BJ (cell line): ENCODE data around the gene UBE2Q2. TPM values are rescaled to one million over a fixed set of nuclear protein-coding genes. Genes with fewer than 3 reads are reported as not detected.

ENCODE experiments used
- CTCF ChIA-PET: fragments of 350-600 bp; formaldehyde crosslinking; extraction: SDS; loops from one replicate; lab custom pipeline; 2021; ENCODE audit warnings: antibody characterized with exemption, inconsistent platforms; lab: Yijun Ruan, JAX
- POLR2A ChIA-PET: fragments of 300-600 bp; sonication (Branson Sonifier 250); formaldehyde crosslinking; extraction: SDS; loops from one replicate; lab custom pipeline; 2021; ENCODE audit warnings: antibody characterized with exemption; lab: Charles Lee
- DNase-seq: peaks from one replicate; pipeline ENCODE4 v3.0.0-alpha.2; 2011; ENCODE audit warnings: low read depth
- H3K27me3 ChIP-seq: 2 replicates; pipeline ENCODE4 v1.6.0; 2011; ENCODE audit warnings: low read length; ENCODE audit not compliant: control insufficient read depth, insufficient read depth
- H3K36me3 ChIP-seq: 2 replicates; pipeline ENCODE4 v1.5.1; 2011; ENCODE audit warnings: low read length; ENCODE audit not compliant: control insufficient read depth, insufficient read depth
- H3K4me3 ChIP-seq: 2 replicates; pipeline ENCODE4 v1.5.1; 2011; ENCODE audit warnings: low read depth, mild to moderate bottlenecking, control low read depth, low read length
- polyA plus RNA-seq: library from polyadenylated mRNA; depleted of rRNA; stranded (reverse); fragments of >200 nt; gene quantifications from 2 replicates; pipeline ENCODE4 v1.2.3, GENCODE V29; 2011; rRNA removed
- small RNA-seq: library from RNA; depleted of rRNA; stranded (forward); fragments of <200 nt; gene quantifications from one replicate; pipeline ENCODE3, GENCODE V24; 2012; ENCODE audit warnings: low replicate concordance, low read depth; ENCODE audit not compliant: insufficient read length
- TF ChIP-seq, protein P1 (sequence below): IDR thresholded peaks from 2 replicates; pipeline ENCODE4 v1.5.1; 2011; ENCODE audit warnings: low read depth, mild to moderate bottlenecking, control low read depth, inconsistent platforms, low read length, moderate library complexity; ENCODE audit not compliant: insufficient read depth

Gene UBE2Q2
- polyA plus RNA-seq, 1 experiment = 22.6 TPM

DNA sequence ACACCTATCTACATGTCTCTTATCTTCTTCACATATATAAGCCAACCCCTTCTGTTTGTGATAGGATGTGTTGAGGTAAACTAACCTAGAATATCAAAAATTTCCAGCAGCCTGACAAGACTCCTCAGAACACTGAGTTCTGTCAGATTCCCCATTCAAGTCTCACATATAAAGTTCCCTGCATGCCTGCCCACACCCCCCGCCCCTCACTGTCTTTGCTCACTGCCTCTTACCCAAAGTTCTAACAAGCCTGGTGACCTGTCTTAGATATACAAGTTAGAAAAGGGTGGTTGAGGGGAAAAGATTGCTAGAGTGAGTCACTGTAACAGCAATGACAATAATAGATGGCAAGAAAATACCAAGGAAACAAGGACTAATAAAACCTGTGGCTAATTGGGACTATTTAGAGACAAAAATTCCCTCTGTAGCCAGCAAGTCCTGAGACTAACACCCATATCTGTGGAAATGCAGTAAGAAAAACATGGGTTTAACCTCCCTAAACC, 100.5 kb downstream of the UBE2Q2 start:
- DNase-seq = no peak
- TF ChIP-seq, protein P1, sequence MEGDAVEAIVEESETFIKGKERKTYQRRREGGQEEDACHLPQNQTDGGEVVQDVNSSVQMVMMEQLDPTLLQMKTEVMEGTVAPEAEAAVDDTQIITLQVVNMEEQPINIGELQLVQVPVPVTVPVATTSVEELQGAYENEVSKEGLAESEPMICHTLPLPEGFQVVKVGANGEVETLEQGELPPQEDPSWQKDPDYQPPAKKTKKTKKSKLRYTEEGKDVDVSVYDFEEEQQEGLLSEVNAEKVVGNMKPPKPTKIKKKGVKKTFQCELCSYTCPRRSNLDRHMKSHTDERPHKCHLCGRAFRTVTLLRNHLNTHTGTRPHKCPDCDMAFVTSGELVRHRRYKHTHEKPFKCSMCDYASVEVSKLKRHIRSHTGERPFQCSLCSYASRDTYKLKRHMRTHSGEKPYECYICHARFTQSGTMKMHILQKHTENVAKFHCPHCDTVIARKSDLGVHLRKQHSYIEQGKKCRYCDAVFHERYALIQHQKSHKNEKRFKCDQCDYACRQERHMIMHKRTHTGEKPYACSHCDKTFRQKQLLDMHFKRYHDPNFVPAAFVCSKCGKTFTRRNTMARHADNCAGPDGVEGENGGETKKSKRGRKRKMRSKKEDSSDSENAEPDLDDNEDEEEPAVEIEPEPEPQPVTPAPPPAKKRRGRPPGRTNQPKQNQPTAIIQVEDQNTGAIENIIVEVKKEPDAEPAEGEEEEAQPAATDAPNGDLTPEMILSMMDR = no peak
- Histone ChIP-seq H3K36me3 (no peaks in the 10 kb centered on the region), H3K27me3 (no peaks in the 10 kb centered on the region), H3K4me3 (no peak overlapping the region)
- CTCF ChIA-PET = interaction anchor here (0.6 kb wide), 1 partner anchor 1308 kb away, joined by 3 read pairs; no protein-coding TSS in a partner anchor
- POLR2A ChIA-PET = no interaction called here

DNA sequence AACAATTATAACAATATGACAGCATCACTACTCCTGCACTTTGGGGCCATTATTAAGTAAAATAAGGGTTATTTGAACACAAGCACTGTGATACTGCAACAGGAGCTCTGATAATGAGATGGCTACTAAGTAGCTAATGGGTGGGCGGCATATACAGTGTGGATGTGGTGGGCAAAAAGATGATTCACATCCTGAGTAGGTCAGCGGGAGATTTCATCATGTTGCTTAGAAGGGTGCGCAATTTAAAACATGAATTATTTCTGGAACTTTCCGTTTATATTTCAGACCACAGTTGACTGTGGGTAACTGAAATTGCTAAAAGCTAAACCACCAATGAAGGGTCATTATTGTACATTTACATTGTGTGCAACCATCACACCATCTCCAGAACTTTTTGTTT, 102.7 kb downstream of the UBE2Q2 start:
- POLR2A ChIA-PET = no interaction called here
- no peak overlapping the region for H3K4me3 ChIP-seq
- H3K36me3 ChIP-seq = no peaks in the 10 kb centered on the region
- no peaks in the 10 kb centered on the region for H3K27me3 ChIP-seq
- TF ChIP-seq, protein P1 = no peak
- CTCF ChIA-PET = interaction anchor here (1.6 kb wide), 1 partner anchor 19 kb away, joined by 6 read pairs; no protein-coding TSS in a partner anchor
- DNase-seq = no peak

DNA sequence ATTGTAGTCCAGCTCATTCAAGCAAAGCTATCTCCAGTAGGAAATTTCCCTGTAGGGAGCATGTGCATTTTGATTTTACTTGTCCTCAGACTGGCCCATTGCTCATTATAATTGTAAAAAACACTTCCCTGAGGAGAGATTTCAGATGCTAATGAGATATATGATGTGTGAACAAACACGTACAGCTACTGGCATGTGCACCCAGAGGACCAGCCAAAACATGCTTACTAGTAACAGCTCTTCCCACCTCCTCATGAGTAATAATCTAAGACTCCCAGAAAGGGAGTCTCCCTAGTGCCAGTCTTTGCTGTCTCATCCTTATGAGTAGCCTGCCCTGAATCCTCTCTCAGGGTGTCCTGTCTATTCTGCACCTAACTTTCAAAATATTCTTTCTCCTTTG, 103.8 kb downstream of the UBE2Q2 start:
- ChIA-PET POLR2A (interaction anchor here (0.6 kb wide), 1 partner anchor 59 kb away, joined by 3 read pairs; no protein-coding TSS in a partner anchor), CTCF (interaction anchor here (0.6 to 1.6 kb wide), 4 partner anchors 16 to 137 kb away, joined by 3 to 6 read pairs (median 3); partner anchors contain the start of gene NRG4)
- TF ChIP-seq, protein P1 = no peak
- Histone ChIP-seq H3K36me3 (no peaks in the 10 kb centered on the region), H3K27me3 (no peaks in the 10 kb centered on the region), H3K4me3 (no peak overlapping the region)
- DNase-seq = peak; percentile 49

DNA sequence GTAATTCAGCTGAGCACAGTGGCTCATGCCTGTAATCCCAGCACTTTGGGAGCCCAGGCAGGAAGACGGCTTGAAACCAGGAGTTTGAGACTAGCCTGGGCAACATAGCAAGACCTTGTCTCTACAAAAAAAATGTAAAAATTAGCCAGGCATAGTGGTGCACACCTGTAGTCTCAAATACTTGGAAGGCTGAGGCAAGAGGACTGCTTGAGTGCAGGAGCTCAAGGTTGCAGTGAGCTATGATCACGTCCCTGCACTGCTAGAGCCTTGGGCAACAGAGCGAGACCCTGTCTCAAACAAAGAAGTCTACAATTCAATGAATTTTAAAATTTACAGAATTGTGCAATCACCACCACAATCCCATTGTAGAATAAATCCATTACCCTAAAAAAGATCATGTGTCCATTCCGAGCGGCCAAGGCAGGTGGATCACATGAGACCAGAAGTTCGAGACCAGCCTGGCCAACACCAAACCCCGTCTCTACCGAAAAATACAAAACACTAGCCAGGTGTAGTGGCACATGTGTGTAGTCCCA, 105.6 kb downstream of the UBE2Q2 start:
- Histone ChIP-seq H3K36me3 (no peaks in the 10 kb centered on the region), H3K4me3 (no peak overlapping the region), H3K27me3 (no peaks in the 10 kb centered on the region)
- DNase-seq = no peak
- TF ChIP-seq, protein P1 = no peak
- POLR2A ChIA-PET = no interaction called here
- CTCF ChIA-PET = no interaction called here

Small RNA genes lying within 50 kb of the gene (small RNA-seq; reads per million reads assigned to genes)
- not detected for gene RN7SL510P

Other genes starting within 250 kb of the UBE2Q2 start
- gene SNUPN, start 217.7 kb upstream of the UBE2Q2 start, polyA plus RNA-seq = 25.4 and 33.9 TPM in 2 replicates
- gene IMP3, start 203.2 kb upstream of the UBE2Q2 start, polyA plus RNA-seq = 36.6 and 37.6 TPM in 2 replicates
- 17.3 and 23.5 TPM in 2 replicates for gene SNX33, start 195.5 kb upstream of the UBE2Q2 start, polyA plus RNA-seq
- gene CSPG4, start 130.6 kb upstream of the UBE2Q2 start, polyA plus RNA-seq = 9.5 and 24.1 TPM in 2 replicates
- gene FBXO22, start 60.4 kb downstream of the UBE2Q2 start, polyA plus RNA-seq = 31.8 and 51.6 TPM in 2 replicates
- gene NRG4, start 169.0 kb downstream of the UBE2Q2 start, polyA plus RNA-seq = not detected in 2 replicates
- gene TMEM266, start 216.5 kb downstream of the UBE2Q2 start, polyA plus RNA-seq = 0.07 and 0.18 TPM in 2 replicates